Measurements from ENCODE around the gene RARG. TPM values are rescaled to one million over a fixed set of nuclear protein-coding genes. Genes with fewer than 3 reads are reported as not detected.

Gene RARG
- total and polyA plus RNA-seq, 8 donors, result 38.2 to 62.5 (median 46.7) TPM

- H3K4me3 ChIP-seq, result no peak overlapping the region
- H3K9me3 ChIP-seq, result no peaks in the 10 kb centered on the region
- H3K27me3 ChIP-seq, result no peaks in the 10 kb centered on the region
- H3K27ac ChIP-seq, result no peak overlapping the region
- intact Hi-C loops (cut with DNase I), result no loop called here
- no peak for ATAC-seq
- TF ChIP-seq, protein P1, sequence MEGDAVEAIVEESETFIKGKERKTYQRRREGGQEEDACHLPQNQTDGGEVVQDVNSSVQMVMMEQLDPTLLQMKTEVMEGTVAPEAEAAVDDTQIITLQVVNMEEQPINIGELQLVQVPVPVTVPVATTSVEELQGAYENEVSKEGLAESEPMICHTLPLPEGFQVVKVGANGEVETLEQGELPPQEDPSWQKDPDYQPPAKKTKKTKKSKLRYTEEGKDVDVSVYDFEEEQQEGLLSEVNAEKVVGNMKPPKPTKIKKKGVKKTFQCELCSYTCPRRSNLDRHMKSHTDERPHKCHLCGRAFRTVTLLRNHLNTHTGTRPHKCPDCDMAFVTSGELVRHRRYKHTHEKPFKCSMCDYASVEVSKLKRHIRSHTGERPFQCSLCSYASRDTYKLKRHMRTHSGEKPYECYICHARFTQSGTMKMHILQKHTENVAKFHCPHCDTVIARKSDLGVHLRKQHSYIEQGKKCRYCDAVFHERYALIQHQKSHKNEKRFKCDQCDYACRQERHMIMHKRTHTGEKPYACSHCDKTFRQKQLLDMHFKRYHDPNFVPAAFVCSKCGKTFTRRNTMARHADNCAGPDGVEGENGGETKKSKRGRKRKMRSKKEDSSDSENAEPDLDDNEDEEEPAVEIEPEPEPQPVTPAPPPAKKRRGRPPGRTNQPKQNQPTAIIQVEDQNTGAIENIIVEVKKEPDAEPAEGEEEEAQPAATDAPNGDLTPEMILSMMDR (IDR thresholded peaks at IDR 0.05), result no peak
- peaks cover 10 to 27% of the 10 kb centered on the region in 2 donors for H3K4me1 ChIP-seq
- H3K36me3 ChIP-seq, result peaks cover 0 to 91% of the 10 kb centered on the region in 2 donors
- no peak for DNase-seq
Observed at GRCh38 chr12:53187145-53187899, 44.7 kb downstream of the RARG start.

DNA sequence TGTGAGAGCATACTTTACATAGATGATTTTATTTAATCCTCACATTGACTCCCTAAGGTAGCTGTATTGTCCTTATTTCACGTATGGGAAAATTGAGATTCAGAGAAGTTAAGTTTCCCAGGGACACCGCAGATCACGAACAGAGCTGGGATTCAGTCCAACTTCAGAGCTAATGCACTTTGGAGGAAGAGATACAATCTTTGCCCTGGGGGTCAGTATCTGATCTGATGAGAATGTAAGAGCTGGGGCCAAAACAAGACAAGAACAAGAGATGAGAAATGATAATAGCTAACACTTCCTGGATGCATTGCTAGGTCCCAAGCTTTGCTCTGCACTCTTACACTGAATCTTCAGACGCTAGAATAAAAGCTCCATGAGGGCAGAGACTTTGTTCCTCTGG, 45.3 kb downstream of the RARG start:
- Histone ChIP-seq H3K4me3 (no peak overlapping the region), H3K27me3 (no peaks in the 10 kb centered on the region), H3K4me1 (peaks cover 16 to 32% of the 10 kb centered on the region in 2 donors), H3K36me3 (peaks cover 0 to 89% of the 10 kb centered on the region in 2 donors), H3K27ac (no peak overlapping the region), H3K9me3 (no peaks in the 10 kb centered on the region)
- TF ChIP-seq, protein P1 (IDR thresholded peaks at IDR 0.05), result no peak
- ATAC-seq (no peak), DNase-seq (no peak)
- intact Hi-C loops (cut with DNase I), result no loop called here

DNA sequence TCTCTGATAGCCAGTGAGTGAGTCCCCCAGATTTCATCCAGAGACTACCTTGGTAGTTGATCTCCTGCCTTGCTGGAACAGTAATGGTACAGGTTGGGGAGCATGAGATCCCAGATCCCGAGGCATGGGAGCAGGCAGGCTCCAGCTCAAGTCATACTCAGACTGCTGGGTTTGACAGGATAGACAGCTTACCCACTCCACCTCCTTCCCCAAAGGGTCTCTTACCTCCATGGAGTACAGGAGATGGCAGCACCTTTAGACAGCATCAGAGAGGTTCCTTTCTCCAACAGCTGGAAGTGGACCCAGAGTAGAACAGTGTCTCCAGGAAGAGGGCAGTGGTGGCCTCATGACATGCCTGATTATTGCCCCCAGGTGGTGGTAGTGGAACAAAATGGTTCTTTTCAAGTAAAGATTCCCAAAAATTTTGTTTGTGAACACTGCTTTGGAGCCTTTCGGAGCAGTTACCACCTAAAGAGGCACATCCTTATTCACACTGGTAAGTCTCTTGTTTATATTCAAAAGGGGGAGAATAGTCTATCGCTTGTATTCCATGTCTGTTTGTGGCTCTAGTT, 46.3 kb downstream of the RARG start:
- Histone ChIP-seq H3K9me3 (no peaks in the 10 kb centered on the region), H3K4me3 (no peak overlapping the region), H3K4me1 (peaks cover 19 to 39% of the 10 kb centered on the region in 2 donors), H3K36me3 (peaks cover 0 to 78% of the 10 kb centered on the region in 2 donors), H3K27ac (no peak overlapping the region), H3K27me3 (no peaks in the 10 kb centered on the region)
- no peak for DNase-seq
- intact Hi-C loops (cut with DNase I), result no loop called here
- ATAC-seq, result no peak
- TF ChIP-seq, protein P1 (IDR thresholded peaks at IDR 0.05), result no peak

- TF ChIP-seq, protein P1 (IDR thresholded peaks at IDR 0.05), result no peak
- Histone ChIP-seq H3K9me3 (no peaks in the 10 kb centered on the region), H3K27ac (no peak overlapping the region), H3K4me1 (peaks cover 19 to 38% of the 10 kb centered on the region in 2 donors), H3K27me3 (no peaks in the 10 kb centered on the region), H3K4me3 (no peak overlapping the region), H3K36me3 (peaks cover 0 to 72% of the 10 kb centered on the region in 2 donors)
- DNase-seq (no peak), ATAC-seq (no peak)
- intact Hi-C loops (cut with DNase I), result no loop called here
Observed at GRCh38 chr12:53184828-53185227, 47.2 kb downstream of the RARG start.

- intact Hi-C loops (cut with DNase I), result no loop called here
- no peak overlapping the region for H3K4me3 ChIP-seq
Observed at GRCh38 chr12:53182903-53183302, 49.1 kb downstream of the RARG start.

More at GRCh38 chr12:53182903-53183302, 49.1 kb downstream of the RARG start:
- DNase-seq, result no peak
- H3K9me3 ChIP-seq, result no peaks in the 10 kb centered on the region
- H3K27me3 ChIP-seq, result no peaks in the 10 kb centered on the region
- peaks cover 0 to 58% of the 10 kb centered on the region in 2 donors for H3K36me3 ChIP-seq
- peak overlapping the region in 1 of 2 donors; percentile 75 for H3K27ac ChIP-seq
- TF ChIP-seq, protein P1 (IDR thresholded peaks at IDR 0.05), result no peak
- H3K4me1 ChIP-seq, result peaks cover 19 to 46% of the 10 kb centered on the region in 2 donors
- no peak for ATAC-seq

All from left lung (tissue), 10 donors.